HL-60 (cell line): Measurements from ENCODE around the gene TTC28.
"Not testable (repeated sequence)": the region's sequence is repeated elsewhere in the genome, so short reads cannot be mapped to it uniquely, and the experiment has no call there.

Experiments used
- CTCF ChIP-seq: IDR thresholded peaks from one replicate; pipeline ENCODE4 v1.5.1; 2011; ENCODE audit warnings: low read length, control low read depth, inconsistent platforms; ENCODE audit not compliant: insufficient read depth
- GABPA ChIP-seq: IDR thresholded peaks from 2 replicates; pipeline ENCODE4 v1.6.1; 2012; ENCODE audit warnings: low read depth
- POLR2AphosphoS5 ChIP-seq: IDR thresholded peaks from 2 replicates; pipeline ENCODE4 v1.6.1; 2012; ENCODE audit warnings: low read depth
- SPI1 ChIP-seq: IDR thresholded peaks from 2 replicates; pipeline ENCODE4 v1.6.1; 2012; ENCODE audit warnings: low read depth, mild to moderate bottlenecking, borderline replicate concordance

- TF ChIP-seq CTCF, GABPA, SPI1, POLR2AphosphoS5: not testable (repeated sequence)
These were observed 149.1 kb downstream of the TTC28 start for GRCh38 chr22:28530565-28530964.
